T-cell (primary cell): ENCODE data around the gene SAMD8. TPM values are rescaled to one million over a fixed set of nuclear protein-coding genes. Genes with fewer than 3 reads are reported as not detected.

Experiments
- ATAC-seq, 4 experiments: fragments of 200-7000 bp in 3 of 4; fragments of 150-1000 bp in 1 of 4; cut with Tn5 transposase; replicated peaks in 1 of 4; 1 replicate in 3 of 4; 2 replicates in 1 of 4; pipeline ENCODE4 v1.10.0; 2021; ENCODE audit warnings: moderate library complexity in 3 of 4, mild to moderate bottlenecking in 2 of 4, moderate number of reproducible peaks in 1 of 4
- CTCF ChIA-PET, 2 donors: fragments of 300-600 bp; sonication (Branson Sonifier 250); formaldehyde crosslinking; loops; one replicate each; lab custom pipeline; 2022; ENCODE audit warnings: antibody characterized with exemption in 2 of 2; lab: Charles Lee
- POLR2A ChIA-PET, 2 donors: fragments of 300-600 bp; sonication (Branson Sonifier 250); formaldehyde crosslinking; loops; one replicate each; lab custom pipeline; 2022; ENCODE audit warnings: antibody characterized with exemption in 2 of 2; lab: Charles Lee
- DNase-seq, 35 experiments: peaks; one replicate each; pipeline versions ENCODE4 v3.0.0 to v3.0.0-alpha.2; 2013 to 2023
- H3K27ac ChIP-seq: one replicate; pipeline ENCODE4 v1.5.1; 2013; ENCODE audit warnings: low read length
- H3K27me3 ChIP-seq, 2 experiments: replicated peaks in 1 of 2; 1 replicate in 1 of 2; 2 replicates in 1 of 2; pipeline versions ENCODE4 v1.6.1 to v1.7.0; 2013; ENCODE audit warnings: low read length in 1 of 2, mixed read lengths in 1 of 2; ENCODE audit not compliant: control insufficient read depth in 2 of 2, insufficient read depth in 2 of 2; ENCODE audit errors: extremely low read depth in 1 of 2
- H3K36me3 ChIP-seq, 2 donors: 1 replicate in 1 of 2; 2 replicates in 1 of 2; pipeline versions ENCODE4 v1.6.1 to v1.7.0; 2013; ENCODE audit warnings: low read length in 1 of 2; ENCODE audit not compliant: control insufficient read depth in 2 of 2, insufficient read depth in 1 of 2; ENCODE audit errors: extremely low read depth in 1 of 2
- H3K4me1 ChIP-seq, 2 experiments: 1 replicate in 1 of 2; 2 replicates in 1 of 2; pipeline versions ENCODE4 v1.6.1 to v1.7.0; 2013; ENCODE audit warnings: low read length in 2 of 2, mixed read lengths in 1 of 2; ENCODE audit not compliant: insufficient read depth in 2 of 2, control insufficient read depth in 1 of 2; ENCODE audit errors: extremely low read depth in 1 of 2
- H3K4me3 ChIP-seq, 2 donors: 1 replicate in 1 of 2; 2 replicates in 1 of 2; pipeline versions ENCODE4 v1.5.1 to v1.7.0; 2013; ENCODE audit warnings: mild to moderate bottlenecking in 2 of 2, low read length in 1 of 2, moderate library complexity in 1 of 2; ENCODE audit not compliant: control insufficient read depth in 1 of 2; ENCODE audit errors: extremely low read depth in 1 of 2
- H3K9me3 ChIP-seq: 2 replicates; pipeline ENCODE4 v1.7.0; 2013
- H3K27ac Mint-ChIP-seq, 2 donors: one replicate each; pipeline ENCODE4 v1.8.0; 2020 to 2021; ENCODE audit warnings: mild to moderate bottlenecking in 2 of 2, mixed read lengths in 2 of 2
- H3K27me3 Mint-ChIP-seq, 2 donors: one replicate each; pipeline ENCODE4 v1.8.0; 2021 to 2022; ENCODE audit warnings: mixed read lengths in 2 of 2
- H3K36me3 Mint-ChIP-seq: one replicate; pipeline ENCODE4 v1.8.0; 2021; ENCODE audit warnings: mixed read lengths
- H3K4me1 Mint-ChIP-seq, 3 donors: one replicate each; pipeline ENCODE4 v1.8.0; 2020 to 2022; ENCODE audit warnings: mixed read lengths in 3 of 3, mild to moderate bottlenecking in 1 of 3
- H3K4me3 Mint-ChIP-seq, 3 donors: one replicate each; pipeline ENCODE4 v1.8.0; 2020 to 2022; ENCODE audit warnings: mild to moderate bottlenecking in 3 of 3, mixed read lengths in 3 of 3, moderate library complexity in 3 of 3
- H3K9me3 Mint-ChIP-seq, 3 donors: one replicate each; pipeline ENCODE4 v1.8.0; 2020 to 2022; ENCODE audit warnings: mixed read lengths in 3 of 3
- WGBS: methylation state at CpG from one replicate; pipeline ENCODE4 v1.1.5; 2013; ENCODE audit warnings: missing lambda C conversion rate; ENCODE audit not compliant: insufficient coverage; 5-methylcytosine and 5-hydroxymethylcytosine counted together
- total RNA-seq, 35 experiments: library from RNA in 6 of 35; stranded (reverse) in 6 of 35; fragments of 120-200 nt in 1 of 35; gene quantifications; one replicate each; pipeline versions ENCODE4 v1.2.1 to v1.2.4 and lab custom pipeline; 2013 to 2026

Gene SAMD8
- total RNA-seq, 5 donors from 2014 or later (not counting 1 experiment from before 2014, with no cell fraction given): 15.6 to 28.1 (median 16.1) TPM

- H3K4me1 Mint-ChIP-seq: no peaks in the 10 kb centered on the region
- POLR2A ChIA-PET: no interaction called here
- DNase-seq (no peak), ATAC-seq (no peak)
- CTCF ChIA-PET: no interaction called here
- no peaks in the 10 kb centered on the region for H3K9me3 ChIP-seq
- H3K4me3 ChIP-seq: no peak overlapping the region
- H3K36me3 ChIP-seq: no peaks in the 10 kb centered on the region
- H3K27ac ChIP-seq: no peak overlapping the region
- no peaks in the 10 kb centered on the region for H3K27me3 ChIP-seq
- H3K27ac Mint-ChIP-seq: no peak overlapping the region
- H3K4me3 Mint-ChIP-seq: no peak overlapping the region
- no peaks in the 10 kb centered on the region for H3K4me1 ChIP-seq
- peaks cover 5% of the 10 kb centered on the region for H3K36me3 Mint-ChIP-seq
- 95% methylated on average over 4 of the region's 5 CpGs for WGBS
- H3K9me3 Mint-ChIP-seq: peaks cover 7 to 9% (median 8%) of the 10 kb centered on the region in 3 donors
- H3K27me3 Mint-ChIP-seq: no peaks in the 10 kb centered on the region
Measured at GRCh38 chr10:75081379-75081778, 30.1 kb upstream of the SAMD8 start.

GRCh38 chr10:75083972-75084833 is 27.3 kb upstream of the SAMD8 start:
- no peak for DNase-seq
- H3K4me3 ChIP-seq: no peak overlapping the region
- no peak overlapping the region for H3K27ac ChIP-seq
- H3K36me3 ChIP-seq: no peaks in the 10 kb centered on the region
- H3K4me1 ChIP-seq: no peaks in the 10 kb centered on the region
- Mint-ChIP-seq H3K27me3 (no peaks in the 10 kb centered on the region), H3K4me1 (peaks cover 1 to 2% (median 1%) of the 10 kb centered on the region in 3 donors), H3K36me3 (peaks cover 5% of the 10 kb centered on the region), H3K27ac (no peak overlapping the region), H3K4me3 (no peak overlapping the region), H3K9me3 (peaks cover 7 to 9% (median 8%) of the 10 kb centered on the region in 3 donors)
- H3K27me3 ChIP-seq: no peaks in the 10 kb centered on the region
- no peaks in the 10 kb centered on the region for H3K9me3 ChIP-seq
- POLR2A ChIA-PET: interaction anchor here in 1 of 2 donors (0.5 kb wide), 1 partner anchor 524 kb away, joined by 3 read pairs; no protein-coding TSS in a partner anchor
- ATAC-seq: no peak
- 40% methylated on average over 2 of the region's 10 CpGs for WGBS
- CTCF ChIA-PET: no interaction called here

GRCh38 chr10:75084834-75085384 is 26.5 kb upstream of the SAMD8 start:
- H3K9me3 ChIP-seq: no peaks in the 10 kb centered on the region
- peaks cover 0 to 5% of the 10 kb centered on the region in 2 experiments for H3K4me1 ChIP-seq
- Mint-ChIP-seq H3K4me3 (no peak overlapping the region), H3K4me1 (peaks cover 6 to 8% (median 8%) of the 10 kb centered on the region in 3 donors), H3K27ac (no peak overlapping the region), H3K9me3 (peaks cover 7 to 9% (median 8%) of the 10 kb centered on the region in 3 donors), H3K36me3 (peaks cover 5% of the 10 kb centered on the region), H3K27me3 (no peaks in the 10 kb centered on the region)
- ATAC-seq (no peak), DNase-seq (no peak)
- CTCF ChIA-PET: no interaction called here
- WGBS: 94% methylated on average over 19 of the region's 19 CpGs
- H3K27me3 ChIP-seq: no peaks in the 10 kb centered on the region
- H3K36me3 ChIP-seq: no peaks in the 10 kb centered on the region
- no peak overlapping the region for H3K27ac ChIP-seq
- H3K4me3 ChIP-seq: no peak overlapping the region
- POLR2A ChIA-PET: interaction anchor here in 1 of 2 donors (0.5 kb wide), 1 partner anchor 524 kb away, joined by 3 read pairs; no protein-coding TSS in a partner anchor

- Histone ChIP-seq H3K9me3 (no peaks in the 10 kb centered on the region), H3K4me1 (peaks cover 0 to 5% of the 10 kb centered on the region in 2 experiments), H3K27me3 (no peaks in the 10 kb centered on the region), H3K36me3 (no peaks in the 10 kb centered on the region), H3K4me3 (no peak overlapping the region), H3K27ac (no peak overlapping the region)
- no peak for DNase-seq
- no peaks in the 10 kb centered on the region for H3K27me3 Mint-ChIP-seq
- 91% methylated on average over 6 of the region's 9 CpGs for WGBS
- ChIA-PET POLR2A (no interaction called here), CTCF (no interaction called here)
- peaks cover 2% of the 10 kb centered on the region for H3K36me3 Mint-ChIP-seq
- H3K4me1 Mint-ChIP-seq: peaks cover 6 to 11% (median 10%) of the 10 kb centered on the region in 3 donors
- no peak overlapping the region for H3K4me3 Mint-ChIP-seq
- peaks cover 3 to 4% (median 4%) of the 10 kb centered on the region in 3 donors for H3K9me3 Mint-ChIP-seq
- H3K27ac Mint-ChIP-seq: no peak overlapping the region
- no peak for ATAC-seq
Measured at GRCh38 chr10:75086278-75086934, 25.1 kb upstream of the SAMD8 start.

GRCh38 chr10:75088640-75089039 is 22.8 kb upstream of the SAMD8 start:
- Histone ChIP-seq H3K27ac (no peak overlapping the region), H3K4me1 (peaks cover 0 to 5% of the 10 kb centered on the region in 2 experiments), H3K9me3 (no peaks in the 10 kb centered on the region), H3K4me3 (no peak overlapping the region), H3K27me3 (no peaks in the 10 kb centered on the region), H3K36me3 (no peaks in the 10 kb centered on the region)
- peaks cover 6 to 11% (median 10%) of the 10 kb centered on the region in 3 donors for H3K4me1 Mint-ChIP-seq
- DNase-seq (no peak), ATAC-seq (no peak)
- no peaks in the 10 kb centered on the region for H3K36me3 Mint-ChIP-seq
- no peaks in the 10 kb centered on the region for H3K9me3 Mint-ChIP-seq
- ChIA-PET POLR2A (no interaction called here), CTCF (no interaction called here)
- H3K4me3 Mint-ChIP-seq: no peak overlapping the region
- WGBS: 83% methylated on average over 1 of the region's 2 CpGs
- no peaks in the 10 kb centered on the region for H3K27me3 Mint-ChIP-seq
- H3K27ac Mint-ChIP-seq: no peak overlapping the region

GRCh38 chr10:75089634-75090033 is 21.8 kb upstream of the SAMD8 start:
- 91% methylated on average over 4 of the region's 6 CpGs for WGBS
- no peak overlapping the region for H3K4me3 ChIP-seq
- H3K36me3 ChIP-seq: no peaks in the 10 kb centered on the region
- H3K4me1 ChIP-seq: peaks cover 0 to 5% of the 10 kb centered on the region in 2 experiments
- no peaks in the 10 kb centered on the region for H3K27me3 ChIP-seq
- H3K9me3 ChIP-seq: no peaks in the 10 kb centered on the region
- H3K27me3 Mint-ChIP-seq: no peaks in the 10 kb centered on the region
- ChIA-PET CTCF (no interaction called here), POLR2A (no interaction called here)
- H3K9me3 Mint-ChIP-seq: no peaks in the 10 kb centered on the region
- ATAC-seq (peak in 1 of 4 experiments; percentile 9), DNase-seq (no peak)
- no peak overlapping the region for H3K4me3 Mint-ChIP-seq
- no peak overlapping the region for H3K27ac ChIP-seq
- peaks cover 6 to 11% (median 10%) of the 10 kb centered on the region in 3 donors for H3K4me1 Mint-ChIP-seq
- H3K27ac Mint-ChIP-seq: peak overlapping the region in 1 of 2 donors; percentile 77
- no peaks in the 10 kb centered on the region for H3K36me3 Mint-ChIP-seq
